Tibial artery (tissue), 4 donors: ENCODE data around the gene MCC.

Experiments
- DNase-seq, 2 donors: peaks; one replicate each; pipeline ENCODE4 v3.0.0-alpha.2; 2019
- H3K27ac ChIP-seq, 2 donors: fragments of 200-600 bp; sonication (generic) in 1 of 2; 1 replicate in 1 of 2; 2 replicates in 1 of 2; pipeline ENCODE4 v1.5.1; 2018 to 2019; ENCODE audit warnings: mild to moderate bottlenecking in 1 of 2
- H3K27me3 ChIP-seq, 2 donors: fragments of 200-600 bp; sonication (generic) in 1 of 2; one replicate each; pipeline versions ENCODE4 v1.5.1 to v1.6.0; 2016 to 2019
- H3K36me3 ChIP-seq, 3 donors: fragments of 200-600 bp; sonication (generic) in 2 of 3; one replicate each; pipeline ENCODE4 v1.5.1; 2016 to 2019; ENCODE audit warnings: mild to moderate bottlenecking in 2 of 3
- H3K4me1 ChIP-seq, 4 donors: fragments of 200-600 bp; sonication (generic) in 2 of 4; 1 replicate in 3 of 4; 2 replicates in 1 of 4; pipeline ENCODE4 v1.5.1; 2016 to 2019
- H3K4me3 ChIP-seq, 2 donors: fragments of 200-600 bp; sonication (generic) in 1 of 2; 1 replicate in 1 of 2; 2 replicates in 1 of 2; pipeline ENCODE4 v1.5.1; 2018 to 2019; ENCODE audit warnings: mild to moderate bottlenecking in 2 of 2
- H3K9me3 ChIP-seq, 3 donors: fragments of 200-600 bp; sonication (generic) in 1 of 3; one replicate each; pipeline ENCODE4 v1.5.1; 2016 to 2019
- intact Hi-C: fragments of 100-400 bp; cut with DNase I; formaldehyde crosslinking; loops from one replicate; pipeline ENCODE4 v1.15.0; 2023; ENCODE audit warnings: low total_unique reads
- TF ChIP-seq, protein P1 (sequence below), 2 experiments: fragments of 200-600 bp in 1 of 2; fragments of 450-650 bp in 1 of 2; IDR thresholded peaks; one replicate each; pipeline ENCODE4 v1.5.1; 2017 to 2019; ENCODE audit warnings: antibody characterized with exemption in 2 of 2, mild to moderate bottlenecking in 1 of 2, moderate library complexity in 1 of 2

Gene MCC

DNA sequence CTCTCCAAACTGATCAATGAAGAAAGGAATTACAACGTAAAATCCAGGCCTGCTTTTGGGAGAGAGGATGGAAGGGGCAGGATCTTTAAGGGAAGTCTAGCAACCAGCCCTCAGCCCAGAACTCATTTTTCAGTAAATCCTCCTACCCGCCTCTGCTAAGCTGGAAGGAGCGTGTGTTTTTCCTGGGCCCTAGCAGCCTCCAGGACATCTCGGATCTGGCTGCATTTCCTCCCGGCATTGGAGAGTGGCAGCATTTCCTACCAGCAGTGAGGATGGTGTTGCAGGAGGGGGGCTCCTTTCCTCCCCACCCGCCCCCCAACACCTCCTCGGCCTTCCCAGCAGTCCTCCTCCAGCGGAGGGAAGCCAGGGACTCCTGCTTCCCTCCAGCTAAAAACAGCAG is 457.1 kb downstream of the MCC start:
- DNase-seq, result no peak
- H3K4me1 ChIP-seq, result no peaks in the 10 kb centered on the region
- H3K4me3 ChIP-seq, result no peak overlapping the region
- H3K36me3 ChIP-seq, result peaks cover 0 to 35% (median 27%) of the 10 kb centered on the region in 3 donors
- H3K27ac ChIP-seq, result no peak overlapping the region
- no peaks in the 10 kb centered on the region for H3K27me3 ChIP-seq
- TF ChIP-seq, protein P1, sequence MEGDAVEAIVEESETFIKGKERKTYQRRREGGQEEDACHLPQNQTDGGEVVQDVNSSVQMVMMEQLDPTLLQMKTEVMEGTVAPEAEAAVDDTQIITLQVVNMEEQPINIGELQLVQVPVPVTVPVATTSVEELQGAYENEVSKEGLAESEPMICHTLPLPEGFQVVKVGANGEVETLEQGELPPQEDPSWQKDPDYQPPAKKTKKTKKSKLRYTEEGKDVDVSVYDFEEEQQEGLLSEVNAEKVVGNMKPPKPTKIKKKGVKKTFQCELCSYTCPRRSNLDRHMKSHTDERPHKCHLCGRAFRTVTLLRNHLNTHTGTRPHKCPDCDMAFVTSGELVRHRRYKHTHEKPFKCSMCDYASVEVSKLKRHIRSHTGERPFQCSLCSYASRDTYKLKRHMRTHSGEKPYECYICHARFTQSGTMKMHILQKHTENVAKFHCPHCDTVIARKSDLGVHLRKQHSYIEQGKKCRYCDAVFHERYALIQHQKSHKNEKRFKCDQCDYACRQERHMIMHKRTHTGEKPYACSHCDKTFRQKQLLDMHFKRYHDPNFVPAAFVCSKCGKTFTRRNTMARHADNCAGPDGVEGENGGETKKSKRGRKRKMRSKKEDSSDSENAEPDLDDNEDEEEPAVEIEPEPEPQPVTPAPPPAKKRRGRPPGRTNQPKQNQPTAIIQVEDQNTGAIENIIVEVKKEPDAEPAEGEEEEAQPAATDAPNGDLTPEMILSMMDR (IDR thresholded peaks at IDR 0.05), result no peak
- intact Hi-C loops, result no loop called here
- no peaks in the 10 kb centered on the region for H3K9me3 ChIP-seq

DNA sequence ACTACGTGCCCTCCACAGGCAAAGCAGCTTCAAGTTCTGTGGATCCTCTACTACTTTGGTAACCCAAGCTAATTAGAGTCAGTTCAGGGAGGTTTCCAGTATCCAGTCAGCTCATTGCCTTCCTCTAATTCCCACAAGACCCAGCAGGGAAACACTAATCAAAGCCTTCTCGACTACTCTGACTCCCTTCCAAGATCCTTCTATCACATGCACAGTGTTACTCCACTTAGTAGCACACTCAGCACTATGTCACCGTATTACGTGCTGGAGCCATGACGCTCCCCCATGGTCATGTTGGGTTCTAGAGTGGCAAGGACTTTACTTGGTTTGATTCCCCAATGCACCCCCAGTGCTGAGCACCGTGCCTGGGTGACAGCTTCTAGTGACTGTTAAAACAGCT is 458.6 kb downstream of the MCC start:
- no peak overlapping the region for H3K27ac ChIP-seq
- no peaks in the 10 kb centered on the region for H3K4me1 ChIP-seq
- TF ChIP-seq, protein P1 (IDR thresholded peaks at IDR 0.05), result no peak
- H3K9me3 ChIP-seq, result no peaks in the 10 kb centered on the region
- H3K27me3 ChIP-seq, result no peaks in the 10 kb centered on the region
- DNase-seq, result no peak
- H3K4me3 ChIP-seq, result no peak overlapping the region
- H3K36me3 ChIP-seq, result peaks cover 0 to 45% (median 30%) of the 10 kb centered on the region in 3 donors
- intact Hi-C loops, result no loop called here

- no peaks in the 10 kb centered on the region for H3K4me1 ChIP-seq
- no peaks in the 10 kb centered on the region for H3K9me3 ChIP-seq
- no peaks in the 10 kb centered on the region for H3K27me3 ChIP-seq
- H3K4me3 ChIP-seq, result no peak overlapping the region
- intact Hi-C loops, result no loop called here
- TF ChIP-seq, protein P1 (IDR thresholded peaks at IDR 0.05), result no peak
- no peak overlapping the region for H3K27ac ChIP-seq
- DNase-seq, result no peak
- H3K36me3 ChIP-seq, result peaks cover 6 to 45% (median 34%) of the 10 kb centered on the region in 3 donors
Measured at GRCh38 chr5:113027431-113027830, 460.8 kb downstream of the MCC start.

- TF ChIP-seq, protein P1 (IDR thresholded peaks at IDR 0.05), result no peak
- H3K9me3 ChIP-seq, result no peaks in the 10 kb centered on the region
- peaks cover 6 to 45% (median 34%) of the 10 kb centered on the region in 3 donors for H3K36me3 ChIP-seq
- H3K4me1 ChIP-seq, result no peaks in the 10 kb centered on the region
- DNase-seq, result no peak
- no peaks in the 10 kb centered on the region for H3K27me3 ChIP-seq
- H3K27ac ChIP-seq, result no peak overlapping the region
- no peak overlapping the region for H3K4me3 ChIP-seq
- intact Hi-C loops, result no loop called here
Measured at GRCh38 chr5:113027015-113027414, 461.2 kb downstream of the MCC start.

GRCh38 chr5:113026211-113026610 is 462.0 kb downstream of the MCC start:
- Histone ChIP-seq H3K27me3 (no peaks in the 10 kb centered on the region), H3K27ac (no peak overlapping the region), H3K4me3 (no peak overlapping the region), H3K9me3 (no peaks in the 10 kb centered on the region), H3K36me3 (peaks cover 6 to 45% (median 34%) of the 10 kb centered on the region in 3 donors), H3K4me1 (no peaks in the 10 kb centered on the region)
- DNase-seq, result no peak
- TF ChIP-seq, protein P1 (IDR thresholded peaks at IDR 0.05), result no peak
- intact Hi-C loops, result no loop called here

- intact Hi-C loops, result no loop called here
- no peaks in the 10 kb centered on the region for H3K27me3 ChIP-seq
- peaks cover 6 to 45% (median 34%) of the 10 kb centered on the region in 3 donors for H3K36me3 ChIP-seq
- no peaks in the 10 kb centered on the region for H3K4me1 ChIP-seq
- no peak for DNase-seq
- no peak overlapping the region for H3K27ac ChIP-seq
- H3K4me3 ChIP-seq, result no peak overlapping the region
- H3K9me3 ChIP-seq, result no peaks in the 10 kb centered on the region
- TF ChIP-seq, protein P1 (IDR thresholded peaks at IDR 0.05), result no peak
Measured at GRCh38 chr5:113025596-113025995, 462.7 kb downstream of the MCC start.
